GM12878 (cell line): ENCODE measurements around the gene ACYP2. TPM values are rescaled to one million over a fixed set of nuclear protein-coding genes. Genes with fewer than 3 reads are reported as not detected.
"Not testable (repeated sequence)": the region's sequence is repeated elsewhere in the genome, so short reads cannot be mapped to it uniquely, and the experiment has no call there.

Experiments
- ATAC-seq: fragments of 200-7000 bp; cut with Tn5 transposase; 3 replicates; pipeline ENCODE4 v1.9.1; 2020; ENCODE audit warnings: mild to moderate bottlenecking, moderate library complexity
- BruUV-seq: library from RNA; stranded (reverse); fragments of 400-500 nt; replicated peaks from 2 replicates; lab custom pipeline; 2021; lab: Mats Ljungman, UMichigan
- CTCF ChIA-PET: fragments of 300-600 bp; sonication (Branson Sonifier 250); formaldehyde crosslinking; extraction: SDS; loops from one replicate; lab custom pipeline; 2021; ENCODE audit warnings: inconsistent platforms; lab: Yijun Ruan, JAX
- POLR2A ChIA-PET: fragments of 350-600 bp; formaldehyde crosslinking; extraction: SDS; loops from one replicate; lab custom pipeline; 2021; ENCODE audit warnings: inconsistent platforms; lab: Charles Lee
- RAD21 ChIA-PET: fragments of 300-600 bp; sonication (Branson Sonifier 250); formaldehyde crosslinking; loops from one replicate; lab custom pipeline; 2023; ENCODE audit warnings: antibody characterized with exemption; ENCODE audit not compliant: unreplicated experiment; lab: Charles Lee
- SMC1A ChIA-PET: fragments of 300-600 bp; sonication (Branson Sonifier 250); formaldehyde crosslinking; loops from one replicate; lab custom pipeline; 2023; ENCODE audit not compliant: unreplicated experiment, uncharacterized antibody; lab: Charles Lee
- DNase-seq: peaks from one replicate; pipeline ENCODE4 v3.0.0-alpha.2; 2011; ENCODE audit warnings: low read depth, low spot score
- FAIRE-seq: peaks from 3 replicates; lab custom pipeline; 2011; peaks lifted over from hg19 to GRCh38; lab: Jason Lieb, UNC
- H2AFZ ChIP-seq: 2 replicates; pipeline ENCODE4 v1.6.0; 2011; ENCODE audit warnings: low read depth, low read length, control low read depth; ENCODE audit not compliant: control insufficient read depth
- H3K27ac ChIP-seq: 2 replicates; pipeline ENCODE4 v1.5.1; 2011; ENCODE audit warnings: control low read depth; ENCODE audit not compliant: control insufficient read depth, insufficient read depth
- H3K27me3 ChIP-seq, 2 experiments: replicated peaks in 1 of 2; 2 replicates each; pipeline versions ENCODE4 v1.6.0 to v1.6.1; 2011; ENCODE audit warnings: low read length in 1 of 2; ENCODE audit not compliant: control insufficient read depth in 2 of 2, insufficient read depth in 2 of 2
- H3K36me3 ChIP-seq, 2 experiments: 2 replicates each; pipeline ENCODE4 v1.5.1; 2011; ENCODE audit warnings: low read length in 1 of 2; ENCODE audit not compliant: control insufficient read depth in 2 of 2, insufficient read depth in 2 of 2
- H3K4me1 ChIP-seq: 2 replicates; pipeline ENCODE4 v1.6.1; 2011; ENCODE audit warnings: mild to moderate bottlenecking, low read length, moderate library complexity, mixed read lengths; ENCODE audit not compliant: control insufficient read depth, insufficient read depth
- H3K4me2 ChIP-seq: 2 replicates; pipeline ENCODE4 v1.6.0; 2011; ENCODE audit warnings: control low read depth; ENCODE audit not compliant: control insufficient read depth, insufficient read depth
- H3K4me3 ChIP-seq: fragments of 200-600 bp; sonication (generic); 2 replicates; pipeline ENCODE4 v1.5.1; 2016
- H3K79me2 ChIP-seq: 2 replicates; pipeline ENCODE4 v1.6.0; 2011; ENCODE audit warnings: low read length; ENCODE audit not compliant: control insufficient read depth, insufficient read depth
- H3K9ac ChIP-seq: 2 replicates; pipeline ENCODE4 v1.8.0; 2011; ENCODE audit warnings: low read length, control low read depth, mixed read lengths; ENCODE audit not compliant: control insufficient read depth, insufficient read depth
- H3K9me3 ChIP-seq: replicated peaks from 3 replicates; pipeline ENCODE4 v1.5.1; 2011; ENCODE audit warnings: mild to moderate bottlenecking, low read length; ENCODE audit not compliant: control insufficient read depth, insufficient read depth
- H4K20me1 ChIP-seq: 2 replicates; pipeline ENCODE4 v1.6.0; 2011; ENCODE audit not compliant: control insufficient read depth, insufficient read depth
- ATF7 ChIP-seq: fragments of 450-650 bp; IDR thresholded peaks from 2 replicates; pipeline ENCODE4 v1.6.1; 2016; ENCODE audit warnings: low read depth, mild to moderate bottlenecking
- EP300 ChIP-seq, 2 experiments: fragments of 150-350 bp in 1 of 2; IDR thresholded peaks; 2 replicates each; pipeline ENCODE4 v1.6.1; 2011 to 2012; ENCODE audit warnings: low read depth in 2 of 2, low read length in 2 of 2, borderline replicate concordance in 1 of 2, improper control_type of control experiment in 1 of 2, inconsistent platforms in 1 of 2; ENCODE audit not compliant: control insufficient read depth in 1 of 2
- NFXL1 ChIP-seq: fragments of 450-650 bp; IDR thresholded peaks from 2 replicates; pipeline ENCODE4 v1.6.1; 2017; ENCODE audit warnings: antibody characterized with exemption, mild to moderate bottlenecking, borderline replicate concordance
- STAT3 ChIP-seq: IDR thresholded peaks from 2 replicates; pipeline ENCODE4 v1.6.1; 2011; ENCODE audit warnings: low read depth, low read length, improper control_type of control experiment
- TARDBP ChIP-seq: IDR thresholded peaks from 2 replicates; pipeline ENCODE4 v1.6.1; 2016; ENCODE audit warnings: borderline replicate concordance
- ZBED1 ChIP-seq: IDR thresholded peaks from 2 replicates; pipeline ENCODE4 v1.6.1; 2016; ENCODE audit warnings: borderline replicate concordance
- WGBS: methylation state at CpG from one replicate; pipeline ENCODE4 v1.1.6; 2016; ENCODE audit warnings: low lambda C conversion rate; ENCODE audit not compliant: insufficient replicate concordance, insufficient coverage; ENCODE audit errors: missing lambda C conversion rate; 5-methylcytosine and 5-hydroxymethylcytosine counted together
- in situ Hi-C: fragments of 300-500 bp; cut with MboI; formaldehyde crosslinking; loops from 9 replicates; pipeline ENCODE4 v1.14.3; 2018; ENCODE audit warnings: mixed read lengths
- intact Hi-C: fragments of 100-400 bp; cut with micrococcal nuclease; formaldehyde crosslinking; loops from one replicate; pipeline ENCODE4 v1.14.2; 2022; ENCODE audit not compliant: unreplicated experiment
- polyA plus RNA-seq, 11 experiments: library from polyadenylated mRNA; depleted of rRNA in 4 of 11; unstranded in 6 of 11; stranded (reverse) in 5 of 11; fragments of >200 nt; fragmentation: Nextera tagmentation in 4 of 11; fragmentation: Illumina TruSeq in 1 of 11; extraction: Ambion mirVana in 4 of 11; extraction: Trizol in 1 of 11; gene quantifications; 1 replicate in 1 of 11; 2 replicates in 10 of 11; pipeline versions ENCODE4 v1.2.1 to v1.2.3, GENCODE V29; 2011 to 2016; ENCODE audit warnings: inconsistent platforms in 2 of 11, missing spikeins in 2 of 11, low read depth in 1 of 11
- total RNA-seq, 4 experiments: library from RNA; depleted of rRNA in 3 of 4; stranded (reverse); fragments of >200 nt in 3 of 4; fragmentation: Illumina TruSeq in 1 of 4; extraction: Trizol in 1 of 4; gene quantifications; 2 replicates each; pipeline versions ENCODE4 v1.2.1 to v1.2.3, GENCODE V29; 2013 to 2021
- TF ChIP-seq, protein P1 (sequence below): fragments of 450-650 bp; IDR thresholded peaks from 2 replicates; pipeline ENCODE4 v1.6.1; 2017; ENCODE audit warnings: borderline replicate concordance
- TF ChIP-seq, protein P2 (sequence below): fragments of 450-650 bp; conservative IDR thresholded peaks from 2 replicates; pipeline ENCODE4 v1.6.1; 2017; ENCODE audit warnings: mild to moderate bottlenecking, moderate library complexity

The ACYP2 gene
- total and polyA plus RNA-seq, 10 of the 15 experiments (the other 5 are each of a cell fraction or from before 2014, with no cell fraction given) = 4.2 to 16.3 (median 9.0) TPM

DNA sequence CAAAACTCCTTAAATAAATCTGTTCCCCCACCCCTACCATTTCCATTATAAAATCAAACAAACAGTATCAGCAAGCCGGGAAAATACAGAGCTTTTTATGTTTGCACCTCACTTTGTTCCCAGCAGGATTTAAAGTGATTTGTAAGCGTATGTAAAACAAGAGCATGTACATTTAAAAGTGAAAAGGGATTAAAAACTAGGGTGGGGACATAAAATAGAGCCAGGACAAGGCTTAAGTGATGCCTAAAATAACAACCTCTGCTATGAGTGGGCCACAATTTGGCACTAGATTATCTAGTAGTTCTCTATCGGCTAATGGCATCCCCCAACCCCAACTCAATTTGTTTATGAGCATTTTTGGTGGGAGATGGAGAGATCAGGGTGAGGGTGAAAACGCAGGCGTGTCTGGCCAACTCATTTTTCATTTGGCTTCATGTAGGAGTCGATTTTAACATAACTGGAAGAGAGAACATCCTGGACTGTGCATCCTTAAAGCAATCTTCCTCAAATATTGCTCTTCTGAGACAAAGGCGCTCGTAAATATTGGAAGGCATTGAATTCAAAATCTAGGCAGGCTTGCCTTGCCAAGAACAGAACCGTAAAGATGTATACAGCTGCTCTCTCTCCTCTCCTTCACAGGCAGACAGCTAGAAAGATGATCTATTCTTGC, 175.1 kb downstream of the ACYP2 start (continued):
- TF ChIP-seq STAT3 (no peak), EP300 (IDR thresholded peaks at IDR 0.05; ENCODE audit: borderline replicate concordance in 1 of 2, control insufficient read depth in 1 of 2, low read depth in 2 of 2, low read length in 2 of 2) (no peak), ATF7 (no peak), ZBED1 (no peak), NFXL1 (no peak), TARDBP (no peak)
- TF ChIP-seq, protein P1, sequence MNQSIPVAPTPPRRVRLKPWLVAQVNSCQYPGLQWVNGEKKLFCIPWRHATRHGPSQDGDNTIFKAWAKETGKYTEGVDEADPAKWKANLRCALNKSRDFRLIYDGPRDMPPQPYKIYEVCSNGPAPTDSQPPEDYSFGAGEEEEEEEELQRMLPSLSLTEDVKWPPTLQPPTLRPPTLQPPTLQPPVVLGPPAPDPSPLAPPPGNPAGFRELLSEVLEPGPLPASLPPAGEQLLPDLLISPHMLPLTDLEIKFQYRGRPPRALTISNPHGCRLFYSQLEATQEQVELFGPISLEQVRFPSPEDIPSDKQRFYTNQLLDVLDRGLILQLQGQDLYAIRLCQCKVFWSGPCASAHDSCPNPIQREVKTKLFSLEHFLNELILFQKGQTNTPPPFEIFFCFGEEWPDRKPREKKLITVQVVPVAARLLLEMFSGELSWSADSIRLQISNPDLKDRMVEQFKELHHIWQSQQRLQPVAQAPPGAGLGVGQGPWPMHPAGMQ = no peak
- TF ChIP-seq, protein P2, sequence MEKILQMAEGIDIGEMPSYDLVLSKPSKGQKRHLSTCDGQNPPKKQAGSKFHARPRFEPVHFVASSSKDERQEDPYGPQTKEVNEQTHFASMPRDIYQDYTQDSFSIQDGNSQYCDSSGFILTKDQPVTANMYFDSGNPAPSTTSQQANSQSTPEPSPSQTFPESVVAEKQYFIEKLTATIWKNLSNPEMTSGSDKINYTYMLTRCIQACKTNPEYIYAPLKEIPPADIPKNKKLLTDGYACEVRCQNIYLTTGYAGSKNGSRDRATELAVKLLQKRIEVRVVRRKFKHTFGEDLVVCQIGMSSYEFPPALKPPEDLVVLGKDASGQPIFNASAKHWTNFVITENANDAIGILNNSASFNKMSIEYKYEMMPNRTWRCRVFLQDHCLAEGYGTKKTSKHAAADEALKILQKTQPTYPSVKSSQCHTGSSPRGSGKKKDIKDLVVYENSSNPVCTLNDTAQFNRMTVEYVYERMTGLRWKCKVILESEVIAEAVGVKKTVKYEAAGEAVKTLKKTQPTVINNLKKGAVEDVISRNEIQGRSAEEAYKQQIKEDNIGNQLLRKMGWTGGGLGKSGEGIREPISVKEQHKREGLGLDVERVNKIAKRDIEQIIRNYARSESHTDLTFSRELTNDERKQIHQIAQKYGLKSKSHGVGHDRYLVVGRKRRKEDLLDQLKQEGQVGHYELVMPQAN = no peak

DNA sequence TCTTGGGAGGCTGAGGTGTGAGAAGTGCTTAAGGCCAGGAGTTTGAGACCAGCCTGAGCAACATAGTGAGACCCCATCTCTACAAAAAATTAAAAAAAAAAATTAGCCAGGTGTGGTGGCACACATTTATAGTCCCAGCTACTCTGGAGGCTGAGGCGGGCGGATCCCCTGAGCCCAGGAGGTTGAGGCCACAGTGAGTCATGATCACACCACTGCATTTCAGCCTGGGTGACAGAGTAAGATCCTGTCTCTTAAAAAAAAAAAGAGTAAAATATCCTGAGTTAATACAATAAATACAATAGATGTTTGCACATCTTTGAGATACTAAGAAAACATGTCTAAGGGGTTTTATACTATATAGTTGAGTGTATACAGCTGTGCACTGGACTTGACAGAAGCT, 179.2 kb downstream of the ACYP2 start:
- CTCF ChIA-PET, H3K9ac ChIP-seq, ATAC-seq, H3K4me2 ChIP-seq, H3K36me3 ChIP-seq, intact Hi-C loops, in situ Hi-C loops, H3K4me3 ChIP-seq, H3K27ac ChIP-seq, DNase-seq, H3K79me2 ChIP-seq, FAIRE-seq, BruUV-seq, H4K20me1 ChIP-seq, RAD21 ChIA-PET, H2AFZ ChIP-seq, POLR2A ChIA-PET, H3K27me3 ChIP-seq, H3K4me1 ChIP-seq, H3K9me3 ChIP-seq: not testable (repeated sequence)
- WGBS = 74% methylated on average over 2 of the region's 2 CpGs
- SMC1A ChIA-PET = interaction anchor here (0.6 to 1.0 kb wide), 2 partner anchors 96 to 188 kb away, joined by 3 to 4 read pairs; no protein-coding TSS in a partner anchor
